Sigmoid colon (tissue), 7 donors: ENCODE measurements around the gene MAGI2. TPM values are rescaled to one million over a fixed set of nuclear protein-coding genes. Genes with fewer than 3 reads are reported as not detected.

Source experiments
- DNase-seq: peaks from one replicate; pipeline ENCODE4 v3.0.0-alpha.2; 2019
- H3K27ac ChIP-seq, 4 donors: fragments of 200-600 bp; sonication (generic); one replicate each; pipeline ENCODE4 v1.5.1; 2016 to 2019; ENCODE audit warnings: mild to moderate bottlenecking in 1 of 4
- H3K27me3 ChIP-seq, 3 donors: fragments of 200-600 bp; sonication (generic); one replicate each; pipeline ENCODE4 v1.5.1; 2019; ENCODE audit warnings: mild to moderate bottlenecking in 1 of 3
- H3K36me3 ChIP-seq, 4 donors: fragments of 200-600 bp; sonication (generic); one replicate each; pipeline ENCODE4 v1.5.1; 2016 to 2019
- H3K4me1 ChIP-seq, 4 donors: fragments of 200-600 bp; sonication (generic); one replicate each; pipeline ENCODE4 v1.5.1; 2017 to 2019
- H3K4me3 ChIP-seq, 4 donors: fragments of 200-600 bp; sonication (generic); one replicate each; pipeline ENCODE4 v1.5.1; 2017 to 2019; ENCODE audit warnings: mild to moderate bottlenecking in 2 of 4, moderate library complexity in 1 of 4
- H3K9me3 ChIP-seq, 4 donors: fragments of 200-600 bp in 3 of 4; sonication (generic) in 3 of 4; one replicate each; pipeline versions ENCODE4 v1.5.1 to v1.6.1; 2013 to 2019
- CTCF ChIP-seq, 4 experiments: fragments of 450-650 bp in 3 of 4; fragments of 200-600 bp in 1 of 4; IDR thresholded peaks; one replicate each; pipeline ENCODE4 v1.5.1; 2016 to 2019; ENCODE audit warnings: antibody characterized with exemption in 4 of 4, mild to moderate bottlenecking in 3 of 4, moderate library complexity in 2 of 4
- EP300 ChIP-seq, 4 donors: sonication (generic); formaldehyde crosslinking; IDR thresholded peaks; one replicate each; pipeline ENCODE4 v1.6.1; 2017; ENCODE audit warnings: antibody characterized with exemption in 4 of 4
- POLR2A ChIP-seq, 2 donors: fragments of 450-650 bp; IDR thresholded peaks; one replicate each; pipeline ENCODE4 v1.6.1; 2016; ENCODE audit warnings: antibody characterized with exemption in 2 of 2, mild to moderate bottlenecking in 2 of 2, moderate library complexity in 2 of 2
- POLR2AphosphoS5 ChIP-seq, 4 donors: sonication (generic); formaldehyde crosslinking; IDR thresholded peaks; one replicate each; pipeline ENCODE4 v1.6.1; 2017; ENCODE audit warnings: antibody characterized with exemption in 4 of 4
- WGBS, 2 donors: extraction: QIAGEN DNeasy Blood & Tissue Kit; methylation state at CpG; one replicate each; pipeline ENCODE4 v1.1.7; 2013; 5-methylcytosine and 5-hydroxymethylcytosine counted together
- intact Hi-C: fragments of 100-400 bp; cut with DNase I; formaldehyde crosslinking; loops from one replicate; pipeline ENCODE4 v1.15.1; 2023
- polyA plus RNA-seq, 3 donors: library from polyadenylated mRNA; stranded (reverse); fragments of 200-250 nt; gene quantifications; one replicate each; pipeline ENCODE4 v1.2.3, GENCODE V29; 2013
- total RNA-seq, 4 donors: library from RNA; depleted of rRNA; stranded (reverse); fragments of >200 nt; gene quantifications; one replicate each; pipeline ENCODE4 v1.1.0, GENCODE V29; 2016
- donor health status: healthy with polysubstance abuse.
- donor health status: Bipolar disorder and iron deficiency.
- donor health status: healthy.

The MAGI2 gene
- total and polyA plus RNA-seq, 7 donors = 0.69 to 26.9 (median 14.7) TPM

GRCh38 chr7:78020136-78020873, 1433.2 kb downstream of the MAGI2 start:
- Histone ChIP-seq H3K36me3 (no peaks in the 10 kb centered on the region), H3K4me1 (peaks cover 0 to 30% (median 14%) of the 10 kb centered on the region in 4 donors), H3K4me3 (peak overlapping the region; percentile 41 to 61 (median 58)), H3K9me3 (no peaks in the 10 kb centered on the region), H3K27me3 (no peaks in the 10 kb centered on the region), H3K27ac (peak overlapping the region; percentile 96 to 97 (median 97))
- intact Hi-C loops = loop anchor here (2.0 to 5.0 kb wide), 2 partner anchors 223 to 1156 kb away; partner anchors contain the start of genes PHTF2 and TMEM60
- TF ChIP-seq CTCF (IDR thresholded peaks at IDR 0.05) = peak in 3 of 4 experiments; percentile 36 to 71 (median 43)
- no peak for TF ChIP-seq POLR2AphosphoS5 (IDR thresholded peaks at IDR 0.05)
- DNase-seq = peak; percentile 80
- 1 to 2% methylated on average over 25 of the region's 25 CpGs for WGBS, 2 donors

- DNase-seq = peak; percentile 96
- Histone ChIP-seq H3K36me3 (no peaks in the 10 kb centered on the region), H3K4me1 (peaks cover 0 to 30% (median 14%) of the 10 kb centered on the region in 4 donors), H3K27ac (peak overlapping the region; percentile 96 to 97 (median 97)), H3K27me3 (no peaks in the 10 kb centered on the region), H3K4me3 (peak overlapping the region; percentile 41 to 61 (median 58)), H3K9me3 (no peaks in the 10 kb centered on the region)
- intact Hi-C loops = loop anchor here (2.0 to 10.0 kb wide), 3 partner anchors 222 to 1157 kb away; partner anchors contain the start of genes PHTF2 and TMEM60
- 0% methylated on average over 88 of the region's 88 CpGs for WGBS, 2 donors
- peak in 1 of 4 experiments; percentile 9 for TF ChIP-seq CTCF (IDR thresholded peaks at IDR 0.05)
- no peak for TF ChIP-seq EP300 (IDR thresholded peaks at IDR 0.05)
- peak; percentile 59 to 84 (median 78) for TF ChIP-seq POLR2AphosphoS5 (IDR thresholded peaks at IDR 0.05)
- peak; percentile 23 to 29 for TF ChIP-seq POLR2A (IDR thresholded peaks at IDR 0.05)
Observed at GRCh38 chr7:78019447-78020135, 1433.9 kb downstream of the MAGI2 start.

GRCh38 chr7:78018641-78019446, 1434.6 kb downstream of the MAGI2 start:
- no peaks in the 10 kb centered on the region for H3K36me3 ChIP-seq
- peak overlapping the region; percentile 84 to 97 (median 90) for H3K27ac ChIP-seq
- TF ChIP-seq CTCF (IDR thresholded peaks at IDR 0.05) = peak in 1 of 4 experiments; percentile 18
- no peak for TF ChIP-seq POLR2A (IDR thresholded peaks at IDR 0.05)
- peak in 2 of 4 donors; percentile 24 to 32 for TF ChIP-seq POLR2AphosphoS5 (IDR thresholded peaks at IDR 0.05)
- no peak for TF ChIP-seq EP300 (IDR thresholded peaks at IDR 0.05)
- H3K4me3 ChIP-seq = peak overlapping the region; percentile 32 to 60 (median 54)
- DNase-seq = peak; percentile 77
- peaks cover 0 to 30% (median 14%) of the 10 kb centered on the region in 4 donors for H3K4me1 ChIP-seq
- H3K9me3 ChIP-seq = no peaks in the 10 kb centered on the region
- no peaks in the 10 kb centered on the region for H3K27me3 ChIP-seq
- intact Hi-C loops = loop anchor here (10.0 kb wide), 1 partner anchor 364 kb away; no protein-coding TSS in a partner anchor
- WGBS, 2 donors = 3 to 13% methylated on average over 51 of the region's 51 CpGs

GRCh38 chr7:78017591-78018100, 1435.8 kb downstream of the MAGI2 start:
- TF ChIP-seq POLR2AphosphoS5 (IDR thresholded peaks at IDR 0.05) = no peak
- TF ChIP-seq POLR2A (IDR thresholded peaks at IDR 0.05) = no peak
- no peak for TF ChIP-seq CTCF (IDR thresholded peaks at IDR 0.05)
- TF ChIP-seq EP300 (IDR thresholded peaks at IDR 0.05) = no peak
- no peaks in the 10 kb centered on the region for H3K27me3 ChIP-seq
- intact Hi-C loops = loop anchor here (10.0 kb wide), 1 partner anchor 363 kb away; no protein-coding TSS in a partner anchor
- no peaks in the 10 kb centered on the region for H3K36me3 ChIP-seq
- peaks cover 0 to 30% (median 14%) of the 10 kb centered on the region in 4 donors for H3K4me1 ChIP-seq
- no peak overlapping the region for H3K27ac ChIP-seq
- no peak overlapping the region for H3K4me3 ChIP-seq
- 12 to 67% methylated on average over 5 of the region's 5 CpGs for WGBS, 2 donors
- no peak for DNase-seq
- no peaks in the 10 kb centered on the region for H3K9me3 ChIP-seq
